MM.1S (cell line): ENCODE measurements around the gene PNPLA3.

Source experiments
- DNase-seq: peaks from one replicate; pipeline ENCODE4 v3.0.0-alpha.2; 2015
- H2AFZ ChIP-seq: fragments of 300-600 bp; sonication (generic); 2 replicates; pipeline ENCODE4 v1.6.0; 2016; ENCODE audit warnings: antibody characterized with exemption, low read length
- H3F3A ChIP-seq: fragments of 300-600 bp; sonication (generic); 2 replicates; pipeline ENCODE4 v1.6.1; 2016; ENCODE audit warnings: mild to moderate bottlenecking, antibody characterized with exemption, low read length, moderate library complexity, mixed read lengths; ENCODE audit not compliant: insufficient read depth
- H3K27ac ChIP-seq: fragments of 300-600 bp; sonication (generic); 2 replicates; pipeline ENCODE4 v1.5.1; 2016; ENCODE audit warnings: mild to moderate bottlenecking, low read length
- H3K27me3 ChIP-seq: fragments of 300-600 bp; sonication (generic); replicated peaks from 2 replicates; pipeline ENCODE4 v1.6.0; 2016; ENCODE audit warnings: low read length; ENCODE audit not compliant: insufficient read depth
- H3K36me3 ChIP-seq: fragments of 300-600 bp; sonication (generic); replicated peaks from 2 replicates; pipeline ENCODE4 v1.6.1; 2016; ENCODE audit warnings: mild to moderate bottlenecking, low read length, mixed read lengths; ENCODE audit not compliant: insufficient read depth
- H3K4me1 ChIP-seq: fragments of 300-600 bp; sonication (generic); 2 replicates; pipeline ENCODE4 v1.6.1; 2016; ENCODE audit warnings: low read length, mixed read lengths
- H3K4me2 ChIP-seq: fragments of 300-600 bp; sonication (generic); 2 replicates; pipeline ENCODE4 v1.6.0; 2016; ENCODE audit warnings: low read depth, low read length
- H3K4me3 ChIP-seq: fragments of 300-600 bp; sonication (generic); 2 replicates; pipeline ENCODE4 v1.5.1; 2016; ENCODE audit warnings: low read length, mixed read lengths
- H3K79me2 ChIP-seq: fragments of 300-600 bp; sonication (generic); 2 replicates; pipeline ENCODE4 v1.6.1; 2016; ENCODE audit warnings: mixed run types, low read length, mixed read lengths
- H3K9ac ChIP-seq: fragments of 300-600 bp; sonication (generic); 2 replicates; pipeline ENCODE4 v1.6.1; 2016; ENCODE audit warnings: low read length, mixed read lengths
- H3K9me2 ChIP-seq: fragments of 300-600 bp; sonication (generic); replicated peaks from 2 replicates; pipeline ENCODE4 v1.6.1; 2016; ENCODE audit warnings: mild to moderate bottlenecking, low read length, mixed read lengths; ENCODE audit not compliant: insufficient read depth
- H3K9me3 ChIP-seq: fragments of 300-600 bp; sonication (generic); replicated peaks from 2 replicates; pipeline ENCODE4 v1.6.1; 2016; ENCODE audit warnings: mild to moderate bottlenecking, low read length, mixed read lengths; ENCODE audit not compliant: insufficient read depth
- H4K20me1 ChIP-seq: fragments of 300-600 bp; sonication (generic); 2 replicates; pipeline ENCODE4 v1.6.1; 2016; ENCODE audit warnings: mild to moderate bottlenecking, low read length, moderate library complexity, mixed read lengths; ENCODE audit not compliant: insufficient read depth
- CTCF ChIP-seq: fragments of 300-600 bp; sonication (generic); IDR thresholded peaks from 2 replicates; pipeline ENCODE4 v1.5.1; 2016; ENCODE audit warnings: antibody characterized with exemption, low read length, mixed read lengths
- EZH2 ChIP-seq: fragments of 300-600 bp; sonication (generic); optimal IDR thresholded peaks from 2 replicates; pipeline ENCODE3; 2017; ENCODE audit warnings: low read depth, mild to moderate bottlenecking, antibody characterized with exemption, low read length, mixed read lengths
- EZH2phosphoT487 ChIP-seq: fragments of 300-600 bp; sonication (generic); IDR thresholded peaks from 2 replicates; pipeline ENCODE4 v1.6.1; 2018; ENCODE audit warnings: antibody characterized with exemption, low read length

The PNPLA3 gene

GRCh38 chr22:43922123-43922522, 1.5 kb upstream of the PNPLA3 start:
- Histone ChIP-seq H3K36me3 (no peaks in the 10 kb centered on the region), H3K9me3 (no peaks in the 10 kb centered on the region), H3F3A (no peaks in the 10 kb centered on the region), H3K27ac (no peak overlapping the region), H3K9ac (no peak overlapping the region), H3K79me2 (no peaks in the 10 kb centered on the region), H3K4me3 (no peak overlapping the region), H3K4me2 (no peak overlapping the region), H4K20me1 (no peaks in the 10 kb centered on the region), H3K9me2 (no peaks in the 10 kb centered on the region), H3K27me3 (peaks cover 78% of the 10 kb centered on the region), H3K4me1 (no peaks in the 10 kb centered on the region), H2AFZ (no peak overlapping the region)
- no peak for DNase-seq
- TF ChIP-seq CTCF = no peak
- TF ChIP-seq EZH2phosphoT487 = no peak
- TF ChIP-seq EZH2 = no peak

GRCh38 chr22:43923191-43923590, 414 bp upstream of the PNPLA3 start:
- H3K4me2 ChIP-seq = no peak overlapping the region
- no peaks in the 10 kb centered on the region for H3F3A ChIP-seq
- H3K79me2 ChIP-seq = no peaks in the 10 kb centered on the region
- no peak for TF ChIP-seq CTCF
- TF ChIP-seq EZH2 = no peak
- no peak for TF ChIP-seq EZH2phosphoT487
- H3K9ac ChIP-seq = no peak overlapping the region
- no peak overlapping the region for H2AFZ ChIP-seq
- H3K4me3 ChIP-seq = no peak overlapping the region
- H4K20me1 ChIP-seq = no peaks in the 10 kb centered on the region
- no peaks in the 10 kb centered on the region for H3K4me1 ChIP-seq
- H3K27me3 ChIP-seq = peaks cover 80% of the 10 kb centered on the region
- DNase-seq = no peak
- H3K9me3 ChIP-seq = no peaks in the 10 kb centered on the region
- no peak overlapping the region for H3K27ac ChIP-seq
- no peaks in the 10 kb centered on the region for H3K9me2 ChIP-seq
- no peaks in the 10 kb centered on the region for H3K36me3 ChIP-seq

GRCh38 chr22:43924877-43925276, 1.3 kb downstream of the PNPLA3 start:
- DNase-seq = no peak
- H3K4me3 ChIP-seq = no peak overlapping the region
- H3K9ac ChIP-seq = no peak overlapping the region
- H3K79me2 ChIP-seq = no peaks in the 10 kb centered on the region
- peaks cover 77% of the 10 kb centered on the region for H3K27me3 ChIP-seq
- H4K20me1 ChIP-seq = no peaks in the 10 kb centered on the region
- no peaks in the 10 kb centered on the region for H3K9me3 ChIP-seq
- H3F3A ChIP-seq = no peaks in the 10 kb centered on the region
- H3K9me2 ChIP-seq = no peaks in the 10 kb centered on the region
- TF ChIP-seq EZH2 (no peak), EZH2phosphoT487 (no peak), CTCF (no peak)
- no peak overlapping the region for H2AFZ ChIP-seq
- no peaks in the 10 kb centered on the region for H3K36me3 ChIP-seq
- H3K27ac ChIP-seq = no peak overlapping the region
- no peaks in the 10 kb centered on the region for H3K4me1 ChIP-seq
- no peak overlapping the region for H3K4me2 ChIP-seq
